HepG2 (cell line): ENCODE results near the gene RPUSD3.

Experiments used
- EZH2 ChIP-seq: conservative IDR thresholded peaks from 2 replicates; pipeline ENCODE4 v1.6.1; 2012; ENCODE audit warnings: mild to moderate bottlenecking, low read depth, low read length, moderate library complexity
- ZNF280B ChIP-seq: sonication (generic); formaldehyde crosslinking; IDR thresholded peaks from 2 replicates; pipeline ENCODE4 v1.5.0; 2020; ENCODE audit warnings: missing genetic modification reagents, mild to moderate bottlenecking, borderline replicate concordance

GRCh38 chr3:9890249-9891071, 46.7 kb upstream of the RPUSD3 start, which contains the start of gene JAGN1:
- peak; percentile 92 for TF ChIP-seq ZNF280B (CRISPR knock-in tag)
- TF ChIP-seq EZH2 = no peak
